Activated CD4-positive, alpha-beta T cell treated with anti-CD3 and anti-CD28 coated beads, Interleukin-2, amount 50 U/mL, for 16 hours (primary cell): ENCODE results near the gene ASTN2.
"Not testable (repeated sequence)": the region's sequence is repeated elsewhere in the genome, so short reads cannot be mapped to it uniquely, and the experiment has no call there.

Source experiments
- DNase-seq: peaks from one replicate; pipeline ENCODE4 v3.0.0-alpha.2; 2020

Gene ASTN2

GRCh38 chr9:116842658-116843057 is 572.2 kb downstream of the ASTN2 start:
- DNase-seq: no peak

GRCh38 chr9:116838468-116838867 is 576.4 kb downstream of the ASTN2 start:
- not testable (repeated sequence) for DNase-seq

- no peak for DNase-seq
These were observed 577.6 kb downstream of the ASTN2 start for GRCh38 chr9:116837018-116837989.

- not testable (repeated sequence) for DNase-seq
These were observed 584.5 kb downstream of the ASTN2 start for GRCh38 chr9:116830321-116830720.

- DNase-seq: no peak
These were observed 593.1 kb downstream of the ASTN2 start for GRCh38 chr9:116821633-116822229.

- no peak for DNase-seq
These were observed 595.7 kb downstream of the ASTN2 start for GRCh38 chr9:116819116-116819515.

- DNase-seq: no peak
These were observed 597.1 kb downstream of the ASTN2 start for GRCh38 chr9:116817762-116818161.

GRCh38 chr9:116816484-116816883 is 598.4 kb downstream of the ASTN2 start:
- no peak for DNase-seq

- DNase-seq: no peak
These were observed 599.0 kb downstream of the ASTN2 start for GRCh38 chr9:116815835-116816234.

- DNase-seq: no peak
These were observed 601.9 kb downstream of the ASTN2 start for GRCh38 chr9:116813031-116813300.

GRCh38 chr9:116812231-116813030 is 602.4 kb downstream of the ASTN2 start:
- DNase-seq: no peak

GRCh38 chr9:116809656-116810055 is 605.2 kb downstream of the ASTN2 start:
- DNase-seq: no peak

GRCh38 chr9:116806075-116806474 is 608.8 kb downstream of the ASTN2 start:
- DNase-seq: no peak

GRCh38 chr9:116800885-116801284 is 614.0 kb downstream of the ASTN2 start:
- no peak for DNase-seq

GRCh38 chr9:116800074-116800473 is 614.8 kb downstream of the ASTN2 start:
- DNase-seq: no peak

- DNase-seq: no peak
These were observed 616.3 kb downstream of the ASTN2 start for GRCh38 chr9:116798521-116798920.

GRCh38 chr9:116797276-116797675 is 617.6 kb downstream of the ASTN2 start:
- no peak for DNase-seq

GRCh38 chr9:116796669-116797068 is 618.2 kb downstream of the ASTN2 start:
- DNase-seq: no peak

GRCh38 chr9:116795821-116796220 is 619.0 kb downstream of the ASTN2 start:
- no peak for DNase-seq

GRCh38 chr9:116792271-116792670 is 622.6 kb downstream of the ASTN2 start:
- no peak for DNase-seq

GRCh38 chr9:116791326-116791725 is 623.5 kb downstream of the ASTN2 start:
- DNase-seq: no peak

GRCh38 chr9:116789081-116789480 is 625.8 kb downstream of the ASTN2 start:
- no peak for DNase-seq

GRCh38 chr9:116786737-116787136 is 628.1 kb downstream of the ASTN2 start:
- DNase-seq: no peak

GRCh38 chr9:116777116-116777515 is 637.7 kb downstream of the ASTN2 start:
- DNase-seq: no peak
